K562 (cell line): ENCODE results near the gene ZNF692. TPM values are rescaled to one million over a fixed set of nuclear protein-coding genes. Genes with fewer than 3 reads are reported as not detected.

Source experiments
- CHD1 ChIP-seq: fragments of 200-600 bp; sonication (generic); IDR thresholded peaks from one replicate; pipeline ENCODE4 v1.6.1; 2012; ENCODE audit warnings: mild to moderate bottlenecking, moderate library complexity, low read length, inconsistent platforms
- ETV1 ChIP-seq: fragments of 450-650 bp; conservative IDR thresholded peaks from 2 replicates; pipeline ENCODE4 v1.6.1; 2016; ENCODE audit warnings: missing genetic modification characterization, control low read depth, low read depth, missing compliant biosample characterization
- NFE2 ChIP-seq: IDR thresholded peaks from 2 replicates; pipeline ENCODE4 v1.6.1; 2014; ENCODE audit warnings: antibody characterized with exemption, low read depth
- TAF1 ChIP-seq: IDR thresholded peaks from 2 replicates; pipeline ENCODE4 v1.6.1; 2011; ENCODE audit warnings: mild to moderate bottlenecking, low read length, moderate library complexity; ENCODE audit not compliant: insufficient read depth, control insufficient read depth, severe bottlenecking; ENCODE audit errors: extremely low read depth
- U2AF1 ChIP-seq: fragments of 200-400 bp; formaldehyde crosslinking; optimal IDR thresholded peaks from 2 replicates; pipeline ENCODE3; 2017; ENCODE audit warnings: mild to moderate bottlenecking, low read depth, low read length, moderate library complexity
- ZNF232 ChIP-seq: sonication (generic); formaldehyde crosslinking; IDR thresholded peaks from 2 replicates; pipeline ENCODE4 v1.8.0; 2022; ENCODE audit warnings: mild to moderate bottlenecking, missing genetic modification reagents
- ZNF311 ChIP-seq: fragments of 250-450 bp; sonication (Bioruptor Pico); IDR thresholded peaks from 2 replicates; pipeline ENCODE4 v1.4.0; 2020; ENCODE audit warnings: mild to moderate bottlenecking, moderate library complexity
- ZNF589 ChIP-seq: fragments of 200-800 bp; sonication (Bioruptor generic); IDR thresholded peaks from 2 replicates; pipeline ENCODE4 v1.6.1; 2016; ENCODE audit warnings: low read depth, missing genetic modification characterization, missing compliant biosample characterization
- polyA plus RNA-seq, 8 experiments: library from polyadenylated mRNA; depleted of rRNA in 4 of 8; stranded (reverse) in 5 of 8; unstranded in 3 of 8; fragments of >200 nt; fragmentation: Nextera tagmentation in 2 of 8; fragmentation: Illumina TruSeq in 1 of 8; extraction: Ambion mirVana in 2 of 8; extraction: Trizol in 1 of 8; gene quantifications; 2 replicates each; pipeline versions ENCODE4 v1.2.1 to v1.2.3, GENCODE V29; 2011 to 2014; ENCODE audit warnings: inconsistent platforms in 1 of 8, missing spikeins in 1 of 8
- total RNA-seq, 7 experiments: library from RNA; depleted of rRNA in 6 of 7; stranded (reverse); fragments of >200 nt in 6 of 7; fragmentation: Illumina TruSeq in 2 of 7; extraction: Trizol in 2 of 7; gene quantifications; 2 replicates each; pipeline versions ENCODE4 v1.2.1 to v1.2.3, GENCODE V29; 2011 to 2021; ENCODE audit warnings: low replicate concordance in 1 of 7
- TF ChIP-seq, protein P1 (sequence below): fragments of 450-650 bp; formaldehyde crosslinking; IDR thresholded peaks from 2 replicates; pipeline ENCODE4 v1.4.0; 2020; ENCODE audit warnings: mild to moderate bottlenecking, mixed read lengths
- TF ChIP-seq, protein P2 (sequence below): fragments of 450-650 bp; IDR thresholded peaks from 2 replicates; pipeline ENCODE4 v1.6.1; 2016
- TF ChIP-seq, protein P3 (sequence below): sonication (generic); formaldehyde crosslinking; IDR thresholded peaks from 2 replicates; pipeline ENCODE4 v1.8.0; 2022; ENCODE audit warnings: mild to moderate bottlenecking, missing genetic modification reagents
- TF ChIP-seq, protein P4 (sequence below): sonication (generic); formaldehyde crosslinking; IDR thresholded peaks from 2 replicates; pipeline ENCODE4 v1.5.0; 2020; ENCODE audit warnings: missing genetic modification reagents

ZNF692 gene
- total and polyA plus RNA-seq, 9 of the 15 experiments (the other 6 are each of a cell fraction or from before 2014, with no cell fraction given): 8.4 to 143 (median 55.9) TPM

DNA sequence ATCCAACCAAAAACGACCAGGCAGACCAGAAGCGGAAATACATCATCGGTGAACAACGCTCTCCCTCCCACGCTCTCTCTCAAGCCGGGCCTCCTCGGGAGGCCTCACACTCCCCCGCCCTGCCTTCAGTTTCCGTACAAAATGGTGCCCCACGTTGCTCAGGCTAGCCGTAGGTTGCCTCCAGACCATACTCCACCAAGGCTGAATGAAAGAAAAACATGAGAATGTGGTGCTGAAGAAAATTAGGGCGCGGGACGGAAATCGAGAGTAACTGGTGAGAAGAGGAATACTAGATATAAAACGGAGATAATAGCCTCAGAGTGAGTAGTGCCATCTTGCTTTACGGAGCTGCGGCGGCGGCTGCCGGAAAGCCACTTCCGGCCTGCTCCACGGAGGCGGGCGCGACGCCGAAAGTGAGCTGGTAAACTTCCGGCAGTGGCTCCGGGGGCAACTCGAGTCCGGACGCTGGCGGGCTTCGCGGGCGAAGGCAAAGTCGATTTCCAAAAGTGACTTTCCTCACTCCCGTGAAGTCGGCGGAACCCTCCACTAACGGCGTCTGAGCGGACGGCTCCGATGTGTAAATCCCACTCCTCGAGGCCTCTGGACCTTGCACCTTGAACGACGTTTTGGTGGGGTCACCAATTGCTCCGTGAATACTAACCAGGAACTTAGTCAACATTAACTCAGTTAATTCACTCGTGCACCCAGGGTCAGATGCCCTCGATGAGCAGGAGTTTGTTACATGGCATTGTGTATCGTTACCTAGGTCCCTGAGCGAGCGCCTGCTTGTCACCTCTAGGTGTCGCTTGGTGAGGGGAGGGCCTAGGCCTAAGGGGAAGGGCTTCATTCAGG lies 32.8 kb downstream of the ZNF692 start, which contains the start of gene SH3BP5L (continued):
- TF ChIP-seq, protein P1, sequence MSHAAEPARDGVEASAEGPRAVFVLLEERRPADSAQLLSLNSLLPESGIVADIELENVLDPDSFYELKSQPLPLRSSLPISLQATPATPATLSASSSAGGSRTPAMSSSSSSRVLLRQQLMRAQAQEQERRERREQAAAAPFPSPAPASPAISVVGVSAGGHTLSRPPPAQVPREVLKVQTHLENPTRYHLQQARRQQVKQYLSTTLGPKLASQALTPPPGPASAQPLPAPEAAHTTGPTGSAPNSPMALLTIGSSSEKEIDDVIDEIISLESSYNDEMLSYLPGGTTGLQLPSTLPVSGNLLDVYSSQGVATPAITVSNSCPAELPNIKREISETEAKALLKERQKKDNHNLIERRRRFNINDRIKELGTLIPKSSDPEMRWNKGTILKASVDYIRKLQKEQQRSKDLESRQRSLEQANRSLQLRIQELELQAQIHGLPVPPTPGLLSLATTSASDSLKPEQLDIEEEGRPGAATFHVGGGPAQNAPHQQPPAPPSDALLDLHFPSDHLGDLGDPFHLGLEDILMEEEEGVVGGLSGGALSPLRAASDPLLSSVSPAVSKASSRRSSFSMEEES (CRISPR knock-in tag): no peak
- TF ChIP-seq U2AF1 (no peak), ETV1 (peak; percentile 84), NFE2 (no peak), TAF1 (peak; percentile 80), ZNF311 (CRISPR knock-in tag) (no peak), ZNF232 (CRISPR knock-in tag) (no peak), ZNF589 (CRISPR knock-in tag) (peak; percentile 88; the same call in 1 of the 2 replicates), CHD1 (peak; percentile 20)
- TF ChIP-seq, protein P2, sequence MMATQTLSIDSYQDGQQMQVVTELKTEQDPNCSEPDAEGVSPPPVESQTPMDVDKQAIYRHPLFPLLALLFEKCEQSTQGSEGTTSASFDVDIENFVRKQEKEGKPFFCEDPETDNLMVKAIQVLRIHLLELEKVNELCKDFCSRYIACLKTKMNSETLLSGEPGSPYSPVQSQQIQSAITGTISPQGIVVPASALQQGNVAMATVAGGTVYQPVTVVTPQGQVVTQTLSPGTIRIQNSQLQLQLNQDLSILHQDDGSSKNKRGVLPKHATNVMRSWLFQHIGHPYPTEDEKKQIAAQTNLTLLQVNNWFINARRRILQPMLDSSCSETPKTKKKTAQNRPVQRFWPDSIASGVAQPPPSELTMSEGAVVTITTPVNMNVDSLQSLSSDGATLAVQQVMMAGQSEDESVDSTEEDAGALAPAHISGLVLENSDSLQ: 0 out of 2 replicates have a peak, but pooled peaks have one; percentile 42
- TF ChIP-seq, protein P3, sequence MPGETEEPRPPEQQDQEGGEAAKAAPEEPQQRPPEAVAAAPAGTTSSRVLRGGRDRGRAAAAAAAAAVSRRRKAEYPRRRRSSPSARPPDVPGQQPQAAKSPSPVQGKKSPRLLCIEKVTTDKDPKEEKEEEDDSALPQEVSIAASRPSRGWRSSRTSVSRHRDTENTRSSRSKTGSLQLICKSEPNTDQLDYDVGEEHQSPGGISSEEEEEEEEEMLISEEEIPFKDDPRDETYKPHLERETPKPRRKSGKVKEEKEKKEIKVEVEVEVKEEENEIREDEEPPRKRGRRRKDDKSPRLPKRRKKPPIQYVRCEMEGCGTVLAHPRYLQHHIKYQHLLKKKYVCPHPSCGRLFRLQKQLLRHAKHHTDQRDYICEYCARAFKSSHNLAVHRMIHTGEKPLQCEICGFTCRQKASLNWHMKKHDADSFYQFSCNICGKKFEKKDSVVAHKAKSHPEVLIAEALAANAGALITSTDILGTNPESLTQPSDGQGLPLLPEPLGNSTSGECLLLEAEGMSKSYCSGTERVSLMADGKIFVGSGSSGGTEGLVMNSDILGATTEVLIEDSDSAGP (CRISPR knock-in tag): no peak
- TF ChIP-seq, protein P4, sequence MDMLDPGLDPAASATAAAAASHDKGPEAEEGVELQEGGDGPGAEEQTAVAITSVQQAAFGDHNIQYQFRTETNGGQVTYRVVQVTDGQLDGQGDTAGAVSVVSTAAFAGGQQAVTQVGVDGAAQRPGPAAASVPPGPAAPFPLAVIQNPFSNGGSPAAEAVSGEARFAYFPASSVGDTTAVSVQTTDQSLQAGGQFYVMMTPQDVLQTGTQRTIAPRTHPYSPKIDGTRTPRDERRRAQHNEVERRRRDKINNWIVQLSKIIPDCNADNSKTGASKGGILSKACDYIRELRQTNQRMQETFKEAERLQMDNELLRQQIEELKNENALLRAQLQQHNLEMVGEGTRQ (CRISPR knock-in tag): no peak
